ENCODE measurements around the gene MAD2L1.
"Not testable (repeated sequence)": the region's sequence is repeated elsewhere in the genome, so short reads cannot be mapped to it uniquely, and the experiment has no call there.

MAD2L1 gene

GRCh38 chr4:120066517-120067340 lies at the start of gene MAD2L1:
TSS of gene MAD2L1 (minus strand) at chr4:120066848. CDS start at chr4:120066734, 114 bp downstream.
- DNase-seq: peak; percentile 96

DNA sequence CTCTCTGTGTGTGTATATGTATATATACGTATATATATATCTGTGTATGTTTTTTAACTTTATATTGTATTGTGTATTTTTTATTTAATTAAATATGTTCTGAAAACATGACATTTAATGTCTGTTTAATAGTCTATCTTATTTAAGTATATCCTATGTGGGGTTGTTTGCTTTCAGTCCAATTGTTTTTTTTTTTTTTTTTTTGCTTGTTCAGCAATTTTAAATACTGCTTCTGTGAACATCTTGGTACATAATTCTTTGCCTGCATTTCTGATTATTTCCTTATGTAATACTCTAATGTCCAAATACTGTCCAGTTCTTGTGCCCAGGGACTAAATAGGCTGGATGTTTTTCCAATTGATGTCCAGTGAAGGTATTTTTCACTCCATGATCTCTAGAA lies 45.1 kb upstream of the MAD2L1 start:
- no peak for DNase-seq

DNA sequence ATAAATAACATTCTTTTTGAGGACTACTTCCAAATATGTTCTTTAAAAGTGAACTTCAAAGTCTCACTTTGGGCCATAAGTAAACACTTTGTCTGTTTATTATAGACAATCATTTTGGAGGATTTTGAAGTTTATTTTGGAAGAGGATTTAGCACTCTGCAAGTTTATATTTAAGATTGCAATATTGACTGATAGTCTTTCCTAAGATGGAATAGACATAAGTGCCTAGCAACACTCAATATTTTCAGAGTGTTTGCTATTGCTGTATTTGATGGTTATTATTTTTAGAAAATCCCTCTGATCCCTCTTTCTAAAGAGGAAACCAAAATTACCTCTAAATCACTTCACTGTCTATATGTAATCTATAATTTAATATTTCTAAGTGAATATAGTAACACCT lies 42.8 kb upstream of the MAD2L1 start:
- no peak for DNase-seq

DNA sequence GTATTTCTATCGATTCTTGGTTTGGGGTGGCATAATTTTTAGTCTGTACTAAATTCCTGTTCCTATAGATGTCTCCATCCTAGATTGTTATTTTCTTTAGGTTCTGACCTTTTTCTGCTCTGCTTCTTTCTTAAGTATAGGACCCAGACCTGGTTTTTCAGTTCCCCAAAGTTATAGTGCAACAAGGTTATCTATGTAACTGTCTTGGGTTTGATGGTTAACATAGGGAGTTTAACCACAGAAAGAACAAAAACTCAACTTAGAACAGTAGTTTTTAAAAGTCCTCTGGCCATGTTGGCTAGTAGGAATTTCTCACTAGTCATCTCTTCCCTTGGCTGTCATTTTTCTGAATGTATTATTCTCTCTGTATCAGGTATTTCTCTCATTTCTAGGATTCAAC lies 38.8 kb upstream of the MAD2L1 start:
- no peak for DNase-seq

GRCh38 chr4:120096508-120097297 lies 30.1 kb upstream of the MAD2L1 start:
- DNase-seq: no peak

- no peak for DNase-seq
Observed at GRCh38 chr4:120088507-120088906, 21.9 kb upstream of the MAD2L1 start.

DNA sequence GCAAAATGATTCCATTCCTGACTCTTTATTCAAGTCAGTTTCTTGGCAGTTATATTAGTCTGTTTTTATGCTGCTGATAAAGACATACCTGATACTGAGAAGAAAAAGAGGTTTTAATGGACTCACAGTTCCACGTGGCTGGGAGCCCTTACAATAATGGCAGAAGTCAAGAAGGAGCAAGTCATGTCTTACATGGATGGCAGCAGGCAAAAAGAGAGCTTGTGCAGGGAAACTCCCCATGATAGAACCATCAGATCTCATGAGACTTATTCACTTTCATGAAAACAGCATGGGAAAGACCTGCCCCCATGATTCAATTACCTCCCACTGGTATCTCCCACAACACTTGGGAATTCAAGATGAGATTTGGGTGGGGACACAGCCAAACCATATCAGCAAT lies 21.4 kb upstream of the MAD2L1 start:
- not testable (repeated sequence) for DNase-seq

DNA sequence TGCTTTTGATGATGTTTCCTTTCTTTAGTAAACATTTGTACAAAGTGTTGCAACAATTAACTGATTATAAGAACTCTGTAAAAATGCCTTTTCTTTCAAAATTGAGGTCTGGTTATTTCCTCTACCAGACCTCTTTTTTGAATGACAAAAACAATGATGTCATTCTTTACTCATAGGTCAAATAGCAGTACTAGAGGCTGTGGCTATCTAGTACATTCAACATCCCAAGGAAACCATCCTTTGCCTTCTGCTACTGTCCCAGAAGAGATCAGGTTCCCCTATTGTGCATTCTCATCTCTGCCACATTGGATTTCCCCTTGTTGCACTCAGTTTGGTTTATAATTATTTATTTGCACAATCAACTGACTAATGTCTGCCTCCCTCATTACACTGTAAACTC lies 19.1 kb upstream of the MAD2L1 start:
- DNase-seq: no peak

DNA sequence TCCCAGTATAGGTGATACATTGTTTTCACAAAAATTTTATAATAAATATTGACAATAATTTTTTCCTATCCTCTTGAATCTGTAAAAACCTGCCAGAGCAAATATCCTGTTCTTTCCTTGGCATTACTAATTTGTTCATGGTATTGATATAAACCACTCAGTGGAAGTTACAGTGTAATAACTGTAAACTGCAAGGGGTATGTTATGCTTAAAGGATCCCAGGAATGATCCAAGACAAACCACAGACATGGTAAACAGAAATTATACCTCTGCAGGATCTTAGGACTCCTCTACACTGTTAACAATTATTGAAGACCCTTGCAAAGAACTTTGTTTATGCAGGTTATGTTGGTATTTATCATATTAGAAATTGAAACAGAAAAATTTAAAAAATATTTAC lies 17.7 kb upstream of the MAD2L1 start:
- DNase-seq: no peak

GRCh38 chr4:120083152-120083551 lies 16.5 kb upstream of the MAD2L1 start:
- no peak for DNase-seq

- no peak for DNase-seq
Observed at GRCh38 chr4:120082251-120082650, 15.6 kb upstream of the MAD2L1 start.

DNA sequence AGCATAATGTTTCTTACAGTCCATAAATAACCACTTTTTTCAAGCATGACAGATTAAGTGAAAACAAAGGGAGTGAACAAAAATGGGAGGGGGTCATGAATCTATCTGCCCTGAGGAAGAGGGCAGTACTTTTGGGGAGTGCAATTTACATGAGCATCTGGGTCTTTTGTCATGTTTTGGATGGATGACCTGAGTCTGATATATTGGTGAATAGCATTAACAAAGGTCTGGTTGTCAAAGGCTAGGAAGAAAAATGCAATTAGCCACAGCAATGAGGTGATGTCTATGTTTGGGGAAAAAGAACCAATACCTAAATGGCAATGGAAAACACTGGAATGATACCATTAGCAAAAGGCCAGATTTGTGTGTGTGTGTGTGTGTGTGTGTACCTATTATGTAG lies 15.1 kb upstream of the MAD2L1 start:
- no peak for DNase-seq

GRCh38 chr4:120080533-120080932 lies 13.9 kb upstream of the MAD2L1 start:
- no peak for DNase-seq

DNA sequence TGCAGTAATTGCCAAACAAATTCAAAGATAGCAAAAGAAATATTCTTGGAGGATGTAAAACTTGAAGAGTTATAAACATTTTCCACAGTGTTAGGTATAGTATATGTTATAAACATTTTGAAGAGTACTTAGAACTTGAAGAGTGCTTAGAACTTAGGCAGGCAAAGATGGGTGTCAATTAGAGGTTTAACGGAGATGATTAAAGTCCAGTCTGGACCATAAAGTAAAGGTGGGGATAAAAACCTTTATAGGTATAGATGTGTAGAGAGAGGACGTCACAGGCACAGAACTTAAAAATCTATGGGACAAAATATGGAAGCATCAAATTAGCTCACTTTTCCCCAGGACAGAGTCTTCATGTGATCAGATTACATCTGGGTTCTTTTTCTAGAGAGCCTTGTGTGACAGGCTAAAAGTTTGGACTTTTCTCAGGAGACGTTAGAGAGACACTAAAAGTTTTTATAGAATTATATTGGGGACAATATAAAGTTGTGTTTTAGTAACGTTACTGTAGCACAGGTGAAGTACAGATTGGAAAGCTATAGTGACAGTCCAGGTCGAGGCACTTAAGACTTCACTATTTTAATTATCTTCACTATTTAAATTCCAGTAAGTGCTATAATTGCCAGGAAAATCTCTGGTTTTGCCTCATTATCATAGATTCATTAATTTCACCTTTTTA lies 13.3 kb upstream of the MAD2L1 start:
- DNase-seq: no peak

GRCh38 chr4:120078216-120078615 lies 11.6 kb upstream of the MAD2L1 start:
- no peak for DNase-seq

DNA sequence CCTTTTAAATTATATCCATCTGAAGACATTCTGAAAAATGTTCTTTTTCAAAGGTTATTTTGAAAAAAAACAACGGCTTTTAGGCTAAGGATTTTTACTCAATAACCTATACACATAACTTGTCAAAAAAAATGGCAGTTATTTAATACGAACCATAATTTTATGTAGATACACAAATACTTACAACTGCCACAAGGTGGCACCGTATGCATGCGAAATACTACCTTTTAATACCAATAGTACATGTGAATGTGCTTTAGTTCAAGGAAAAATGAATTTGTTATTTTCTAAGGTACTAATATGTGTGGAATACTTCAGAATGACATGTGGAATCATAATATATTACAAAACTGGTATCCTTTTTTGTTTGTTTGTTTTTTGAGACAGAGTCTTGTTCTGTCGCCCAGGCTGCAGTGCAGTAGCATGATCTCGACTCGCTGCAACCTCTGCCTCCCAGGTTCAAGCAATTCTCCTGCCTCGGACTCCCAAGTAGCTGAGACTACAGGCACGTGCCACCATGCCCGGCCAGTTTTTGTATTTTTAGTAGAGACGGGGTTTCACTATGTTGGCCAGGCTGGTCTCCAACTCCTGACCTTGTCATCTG lies 4.6 kb upstream of the MAD2L1 start:
- DNase-seq: peak; percentile 21 to 43

DNA sequence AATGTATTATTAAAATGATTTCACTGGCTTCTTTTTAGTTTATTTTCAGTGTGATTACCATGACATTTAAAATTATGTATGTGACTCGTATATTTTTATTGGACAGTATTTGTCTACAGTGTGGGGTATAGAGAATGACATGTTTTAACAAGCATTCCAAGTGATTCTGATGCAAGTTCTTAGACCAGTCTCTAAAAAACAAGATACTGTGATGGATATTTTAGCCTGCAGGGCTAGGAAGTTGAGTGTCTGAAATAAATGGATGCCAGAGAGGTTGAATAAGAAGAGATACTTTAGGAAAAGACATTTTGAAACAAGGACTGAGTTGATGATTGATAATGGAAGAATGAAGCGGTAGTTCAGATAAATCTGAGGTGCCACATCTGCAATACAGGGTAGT lies 3.5 kb upstream of the MAD2L1 start:
- DNase-seq: no peak

GRCh38 chr4:120065974-120066516 lies 603 bp downstream of the MAD2L1 start:
- DNase-seq: no peak

DNA sequence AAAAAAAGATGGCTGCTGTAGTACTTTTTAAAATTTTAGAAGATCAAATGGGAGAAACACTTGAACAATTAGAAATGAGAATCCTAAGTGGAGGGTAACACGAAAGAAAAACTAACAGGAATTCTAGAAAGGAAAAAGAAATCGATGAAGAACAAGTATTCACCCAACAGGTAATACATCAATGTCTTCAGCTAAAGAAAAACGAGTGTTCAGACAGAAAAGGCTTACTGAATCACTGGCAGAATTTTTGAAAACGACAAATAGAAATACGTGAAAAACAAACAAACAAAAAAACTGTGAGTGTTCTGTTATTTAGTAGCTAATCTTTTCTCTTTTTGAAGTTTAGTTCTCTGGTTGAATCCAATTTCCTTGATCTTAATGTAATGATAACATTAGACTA lies 1.8 kb downstream of the MAD2L1 start:
- DNase-seq: no peak

GRCh38 chr4:120063711-120064110 lies 2.9 kb downstream of the MAD2L1 start:
- not testable (repeated sequence) for DNase-seq

- no peak for DNase-seq
Observed at GRCh38 chr4:120062663-120063195, 3.9 kb downstream of the MAD2L1 start.

- no peak for DNase-seq
Observed at GRCh38 chr4:120059036-120059435, 7.6 kb downstream of the MAD2L1 start.

- DNase-seq: no peak
Observed at GRCh38 chr4:120057416-120057815, 9.2 kb downstream of the MAD2L1 start.
